GM21515 (cell line): ENCODE data around the gene TRPV4.

Experiments used
- ATAC-seq: cut with Tn5 transposase; IDR thresholded peaks from one replicate; pipeline ENCODE4 v1.9.1; 2021; ENCODE audit not compliant: unreplicated experiment

TRPV4 gene

GRCh38 chr12:109741970-109742703, 91.1 kb downstream of the TRPV4 start:
- no peak for ATAC-seq

DNA sequence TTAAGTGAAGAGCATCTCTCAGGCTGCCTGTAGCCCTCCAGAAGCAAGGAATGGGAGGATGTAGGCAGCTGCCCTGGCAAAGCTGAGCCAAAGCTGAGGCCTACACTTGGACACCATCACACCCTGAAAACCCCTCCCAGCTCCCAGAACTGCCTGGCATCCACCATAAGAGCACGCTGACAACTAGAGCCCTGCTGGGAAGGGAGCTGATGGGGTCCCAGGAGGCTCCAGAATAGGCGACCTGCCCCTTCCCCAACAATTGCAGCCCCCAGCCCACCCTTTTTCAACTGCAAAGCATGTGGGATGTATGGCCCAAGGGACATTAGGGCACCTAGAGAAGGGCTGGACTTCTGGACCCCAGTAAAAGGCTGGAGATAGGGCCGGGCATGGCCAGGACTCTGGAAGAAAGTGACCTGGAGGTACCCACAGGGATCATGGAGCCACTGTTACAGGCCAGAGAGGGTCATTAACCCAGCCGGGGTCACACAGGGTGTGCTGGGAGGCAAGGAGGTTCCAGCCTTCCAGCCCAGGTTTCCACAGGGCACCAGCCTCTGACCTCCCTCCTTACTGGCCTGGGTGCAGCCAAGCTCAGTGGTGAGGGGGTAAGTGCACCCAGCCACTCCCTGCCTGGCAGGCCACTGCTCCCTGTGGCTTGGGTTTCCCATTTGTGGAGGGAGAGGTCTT, 91.8 kb downstream of the TRPV4 start:
- no peak for ATAC-seq

DNA sequence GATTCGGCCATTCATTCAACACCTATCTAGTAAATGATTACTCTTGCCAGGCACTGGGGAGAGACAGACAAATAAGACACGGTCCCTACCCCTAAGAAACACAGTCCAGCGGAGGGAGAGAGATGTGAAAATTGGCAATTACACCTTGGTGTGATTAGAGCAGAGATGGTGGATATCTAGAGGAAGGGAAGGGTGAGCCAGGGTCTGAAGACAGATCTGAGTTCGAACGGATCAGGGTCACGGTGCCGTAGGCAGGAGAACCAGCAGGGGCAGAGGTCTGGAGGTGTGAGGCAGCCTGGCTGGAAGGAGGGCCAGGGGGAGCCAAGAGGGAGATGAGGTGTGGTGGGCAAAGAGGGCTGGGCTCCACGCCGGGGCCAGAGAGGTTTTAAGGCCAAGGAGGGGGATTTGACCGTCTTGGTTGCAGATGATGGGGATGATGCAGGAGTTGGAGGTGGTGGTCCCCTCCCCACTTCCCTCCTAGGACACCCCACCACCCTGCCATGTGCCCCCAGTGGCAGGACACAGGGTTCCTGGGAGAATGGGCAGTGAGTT, 92.4 kb downstream of the TRPV4 start:
- no peak for ATAC-seq

DNA sequence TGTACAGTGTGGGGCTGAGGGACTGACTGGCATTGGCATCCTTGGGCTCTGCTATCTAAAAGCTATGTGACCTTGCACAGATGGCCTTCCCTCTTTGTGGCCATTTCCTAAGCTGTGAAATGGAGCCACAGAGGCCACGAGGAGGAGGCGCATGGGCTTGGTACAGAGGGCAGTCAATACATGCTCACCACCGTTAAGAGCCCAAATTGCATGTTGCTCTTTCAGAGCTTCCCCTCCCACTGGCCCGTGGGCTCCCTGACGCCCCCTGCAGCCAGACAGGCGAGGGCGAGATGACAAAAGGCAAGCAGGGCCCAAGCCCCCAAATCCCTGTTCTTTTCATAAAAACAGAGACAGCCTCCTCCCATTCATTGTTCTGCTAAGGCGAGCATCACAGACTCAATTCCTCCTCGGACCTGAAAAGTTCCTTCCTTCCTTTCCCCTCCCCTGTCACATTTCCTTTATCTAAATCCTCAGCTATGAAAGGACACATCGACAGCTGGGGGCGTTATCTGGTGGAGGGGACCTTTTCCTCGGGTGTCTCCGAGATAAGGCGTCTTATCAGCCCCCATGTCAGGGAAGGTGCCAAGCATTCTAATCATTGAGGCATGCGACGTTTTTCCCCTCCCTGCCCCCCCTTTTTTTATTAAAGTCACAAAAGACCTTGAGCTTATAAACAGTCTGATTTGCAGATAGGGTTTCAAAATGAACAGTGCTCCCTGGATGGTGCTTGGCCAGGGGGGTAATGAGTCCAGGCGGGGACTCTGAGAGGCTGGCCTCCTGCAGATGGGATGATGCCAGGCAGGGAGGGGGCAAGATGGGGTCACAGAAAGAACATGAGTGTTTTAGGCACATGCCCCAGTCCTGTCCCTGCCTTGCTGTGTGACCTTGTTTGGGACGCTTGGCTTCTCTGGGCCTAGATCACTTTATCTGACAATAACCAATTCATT, 93.2 kb downstream of the TRPV4 start:
- ATAC-seq = no peak

DNA sequence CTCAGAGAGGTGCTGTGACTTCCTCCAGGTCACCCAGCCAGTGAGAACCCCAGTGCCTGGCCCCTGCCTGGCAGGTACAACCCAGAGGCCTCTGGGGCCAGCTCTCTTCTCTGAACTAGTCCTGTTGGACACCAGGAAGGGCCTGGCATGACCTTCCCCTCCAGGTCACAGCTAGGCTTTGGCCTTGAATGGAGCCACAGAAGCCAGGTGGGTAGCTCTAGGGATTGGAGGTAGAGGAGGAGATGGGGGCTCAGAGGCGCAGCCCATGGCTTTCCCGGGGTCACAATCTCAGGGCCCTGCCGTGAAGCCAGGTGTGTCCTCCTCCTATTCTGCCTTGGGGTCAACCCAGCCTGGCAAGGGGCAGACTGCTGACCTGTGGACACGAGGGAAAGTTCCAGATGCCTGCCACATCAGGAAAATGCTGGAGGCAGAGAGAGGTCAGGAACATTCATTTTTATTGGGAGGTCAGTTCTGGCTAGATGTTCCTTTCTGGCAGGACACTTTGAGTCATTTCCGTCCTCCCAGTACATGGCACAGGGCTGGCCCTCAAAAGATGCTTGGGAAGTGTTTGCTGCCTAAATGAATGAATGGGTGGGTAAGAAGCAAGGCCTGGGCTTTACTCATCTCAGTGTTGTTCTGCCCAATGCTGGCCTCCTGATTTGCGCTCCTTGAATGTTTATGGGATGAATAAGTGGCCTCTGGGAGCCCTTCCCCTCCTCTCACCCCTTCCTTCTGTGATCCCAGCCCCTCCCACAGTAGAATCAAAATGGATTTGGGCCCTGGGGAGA, 94.1 kb downstream of the TRPV4 start:
- ATAC-seq = no peak

GRCh38 chr12:109738209-109738608, 95.0 kb downstream of the TRPV4 start:
- no peak for ATAC-seq

DNA sequence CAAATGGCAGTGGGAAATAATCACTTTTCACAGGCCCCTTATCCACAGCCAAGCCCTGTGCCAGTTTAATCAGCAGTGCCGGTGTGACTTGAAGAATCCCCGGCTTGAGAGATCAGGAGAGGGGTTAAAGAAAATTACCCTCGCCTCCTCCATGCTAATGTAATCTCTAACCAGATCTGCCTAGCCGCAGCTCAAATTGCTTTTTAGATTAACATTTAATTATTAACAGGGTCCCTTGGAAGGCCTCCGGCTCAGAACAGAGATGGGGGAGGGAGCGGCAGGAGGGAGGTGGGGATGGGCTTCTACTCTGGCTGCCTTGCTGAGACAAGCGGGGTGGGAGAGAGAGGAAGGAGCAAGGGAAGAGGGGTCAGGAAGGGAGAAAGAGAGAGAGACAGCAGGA, 95.6 kb downstream of the TRPV4 start:
- no peak for ATAC-seq

- ATAC-seq = no peak
These were observed 96.1 kb downstream of the TRPV4 start for GRCh38 chr12:109737126-109737525.

GRCh38 chr12:109736552-109737108, 96.6 kb downstream of the TRPV4 start:
- ATAC-seq = no peak

DNA sequence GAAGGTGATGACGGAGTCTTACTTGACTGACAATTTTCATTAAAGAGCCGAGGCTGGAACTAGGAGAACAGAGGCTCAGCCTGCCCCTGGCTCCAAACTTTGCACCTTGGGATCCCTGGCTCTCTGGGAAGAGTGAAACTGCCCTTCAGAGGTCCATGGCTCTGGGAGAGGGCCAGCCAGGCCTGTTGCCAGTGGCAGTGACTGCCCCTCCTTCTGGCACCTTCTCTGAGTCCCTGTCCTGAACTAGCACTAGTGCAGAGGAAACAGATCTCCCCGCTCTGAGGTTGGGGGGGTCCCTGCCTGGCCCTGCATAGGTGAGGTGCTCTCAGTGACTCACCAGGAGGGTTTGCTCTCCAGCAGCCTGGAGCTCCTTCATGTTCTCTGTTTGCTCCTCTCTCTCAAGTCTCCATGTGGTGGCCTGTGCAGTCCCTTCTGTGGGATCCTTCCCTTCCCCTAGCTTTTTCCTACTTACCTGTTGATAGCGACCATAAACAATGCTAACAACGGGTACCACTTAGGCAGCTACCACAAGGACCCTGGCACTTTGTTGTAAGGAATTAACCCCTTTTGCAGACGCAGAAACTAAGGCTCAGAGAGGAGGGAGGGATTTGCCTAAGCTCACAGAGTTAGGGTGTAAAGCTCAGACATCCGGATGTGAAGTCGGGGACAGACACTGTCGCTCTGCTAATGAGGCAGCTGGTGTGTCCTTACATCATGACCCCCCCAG, 97.2 kb downstream of the TRPV4 start:
- no peak for ATAC-seq

- no peak for ATAC-seq
These were observed 98.1 kb downstream of the TRPV4 start for GRCh38 chr12:109735051-109735521.

DNA sequence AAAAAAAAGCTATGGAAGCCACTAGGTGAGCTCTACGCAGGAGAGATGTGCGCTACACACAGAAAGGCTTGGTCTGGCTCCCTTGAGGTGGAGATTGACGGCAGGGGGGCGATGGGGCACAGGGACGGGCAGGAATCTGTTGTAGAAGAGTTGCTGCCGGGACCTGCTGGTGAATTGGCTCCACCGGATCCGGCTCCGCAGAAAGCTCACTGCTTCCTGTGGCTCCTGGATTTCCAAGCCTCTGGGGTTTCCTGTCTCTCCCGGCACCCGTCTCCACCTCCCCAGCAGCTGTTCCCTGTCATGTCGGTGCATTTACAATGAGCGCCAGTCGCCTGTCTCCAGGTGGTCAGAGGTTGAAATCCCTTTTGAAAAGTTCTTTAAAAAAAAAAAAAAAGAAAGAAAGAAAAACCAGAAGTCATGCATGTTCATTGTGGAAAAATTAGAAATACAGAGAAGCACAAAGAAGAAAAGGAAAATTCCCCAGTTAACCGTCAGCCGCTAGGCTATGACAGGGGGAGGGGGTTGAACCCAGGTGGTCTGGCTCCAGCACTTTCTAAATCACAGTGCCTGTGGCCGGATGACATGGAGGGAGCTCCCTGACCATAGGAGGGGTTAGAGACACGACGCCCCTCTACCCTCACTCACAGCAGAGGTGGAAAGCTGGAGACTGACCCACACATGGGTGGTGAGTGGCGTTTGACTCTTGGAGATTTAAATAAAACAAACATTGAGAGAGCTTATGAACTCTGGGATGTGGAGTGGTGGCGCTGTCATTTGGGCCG, 98.8 kb downstream of the TRPV4 start:
- no peak for ATAC-seq
